ENCODE data around the gene ITPR1. TPM values are rescaled to one million over a fixed set of nuclear protein-coding genes. Genes with fewer than 3 reads are reported as not detected.

The ITPR1 gene
- total RNA-seq, 2 donors from 2014 or later: 119 to 177 TPM

GRCh38 chr3:4823385-4823784, 330.2 kb downstream of the ITPR1 start:
- H3K27me3 Mint-ChIP-seq: no peaks in the 10 kb centered on the region
- H3K4me1 Mint-ChIP-seq (ENCODE audit: low read depth in 2 of 2): peaks cover 75 to 81% of the 10 kb centered on the region in 2 donors
- peaks cover 3% of the 10 kb centered on the region for H3K9me3 Mint-ChIP-seq
- peaks cover 42% of the 10 kb centered on the region for H3K36me3 Mint-ChIP-seq
- H3K27ac Mint-ChIP-seq: peak overlapping the region; percentile 92 to 100
- ATAC-seq (no peak), DNase-seq (ENCODE audit: low spot score) (no peak)
- peak overlapping the region; percentile 84 for H3K4me3 Mint-ChIP-seq

DNA sequence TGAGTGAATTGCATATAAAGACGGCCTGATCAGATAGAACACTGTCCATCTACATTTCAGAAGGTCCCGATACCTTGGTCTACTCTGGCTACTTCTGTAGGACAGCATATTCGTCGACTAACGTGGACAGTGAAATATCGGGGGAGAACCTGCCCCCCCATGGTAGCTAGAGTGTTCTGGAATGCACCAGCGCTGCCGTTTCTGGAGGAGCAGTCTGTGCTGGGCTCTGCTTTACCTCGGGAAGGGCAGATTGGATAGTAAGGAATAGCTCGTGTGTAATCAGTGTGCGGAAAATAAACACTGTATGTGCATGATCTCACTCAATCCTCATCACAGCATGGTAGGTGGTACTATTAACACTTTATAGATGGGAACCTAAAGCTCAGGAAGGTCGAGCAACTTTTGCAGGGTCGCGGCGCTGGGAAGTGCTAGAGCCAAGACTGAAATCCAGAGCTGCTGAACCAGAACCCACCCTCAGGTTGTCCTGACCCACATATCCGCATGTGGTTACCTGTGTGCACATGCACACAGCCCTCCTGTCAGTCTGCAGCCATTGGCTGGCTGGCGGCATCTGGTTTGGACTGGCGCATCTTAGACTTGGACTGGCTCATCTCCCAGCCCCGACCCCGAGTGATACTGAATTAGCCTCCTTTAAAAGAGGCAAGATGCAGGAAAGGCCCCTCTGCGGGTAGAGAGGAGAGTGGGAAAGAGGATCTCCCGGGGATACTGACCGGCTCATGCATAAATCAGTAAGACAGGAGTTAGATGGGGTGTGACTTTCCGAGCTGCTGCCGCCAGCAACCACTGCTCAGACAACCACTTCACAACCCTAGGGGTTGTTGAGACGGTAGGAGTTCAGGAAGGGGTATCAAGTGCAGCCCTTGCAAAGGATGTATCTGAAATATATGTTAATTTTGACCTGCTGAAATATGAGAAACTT, 331.1 kb downstream of the ITPR1 start:
- ATAC-seq (no peak), DNase-seq (ENCODE audit: low spot score) (no peak)
- Mint-ChIP-seq H3K4me1 (ENCODE audit: low read depth in 2 of 2) (peaks cover 83 to 88% of the 10 kb centered on the region in 2 donors), H3K9me3 (peaks cover 3% of the 10 kb centered on the region), H3K27me3 (no peaks in the 10 kb centered on the region), H3K36me3 (peaks cover 43% of the 10 kb centered on the region), H3K4me3 (peak overlapping the region; percentile 84), H3K27ac (peak overlapping the region; percentile 92 to 100)

DNA sequence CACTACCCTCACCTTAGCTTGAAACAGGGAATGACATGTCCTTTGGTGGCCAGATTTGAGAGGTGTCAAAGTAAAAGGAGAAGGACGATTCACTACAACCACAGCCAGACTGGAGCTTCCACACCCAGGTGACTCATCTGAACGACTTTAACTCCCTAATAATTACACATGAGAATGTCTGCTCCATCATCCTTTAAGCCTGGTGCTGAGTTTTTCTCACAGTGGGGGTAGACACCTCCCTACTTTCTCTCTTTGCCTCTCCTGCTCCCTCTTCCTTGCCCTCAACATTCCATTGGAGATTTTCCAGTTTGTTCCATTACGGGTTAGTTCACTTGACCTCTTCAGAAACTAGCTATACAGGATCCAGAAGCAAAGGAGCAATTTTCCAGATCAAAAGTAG, 331.8 kb downstream of the ITPR1 start:
- H3K4me1 Mint-ChIP-seq (ENCODE audit: low read depth in 2 of 2): peaks cover 83 to 88% of the 10 kb centered on the region in 2 donors
- no peaks in the 10 kb centered on the region for H3K27me3 Mint-ChIP-seq
- peak overlapping the region; percentile 92 to 100 for H3K27ac Mint-ChIP-seq
- H3K9me3 Mint-ChIP-seq: peaks cover 3% of the 10 kb centered on the region
- H3K36me3 Mint-ChIP-seq: peaks cover 42% of the 10 kb centered on the region
- peak overlapping the region; percentile 78 for H3K4me3 Mint-ChIP-seq
- DNase-seq (ENCODE audit: low spot score) (no peak), ATAC-seq (no peak)

- no peak for DNase-seq (ENCODE audit: low spot score)
- H3K27me3 Mint-ChIP-seq: no peaks in the 10 kb centered on the region
- peaks cover 87 to 88% of the 10 kb centered on the region in 2 donors for H3K4me1 Mint-ChIP-seq (ENCODE audit: low read depth in 2 of 2)
Observed at GRCh38 chr3:4825436-4826236, 332.5 kb downstream of the ITPR1 start.

DNA sequence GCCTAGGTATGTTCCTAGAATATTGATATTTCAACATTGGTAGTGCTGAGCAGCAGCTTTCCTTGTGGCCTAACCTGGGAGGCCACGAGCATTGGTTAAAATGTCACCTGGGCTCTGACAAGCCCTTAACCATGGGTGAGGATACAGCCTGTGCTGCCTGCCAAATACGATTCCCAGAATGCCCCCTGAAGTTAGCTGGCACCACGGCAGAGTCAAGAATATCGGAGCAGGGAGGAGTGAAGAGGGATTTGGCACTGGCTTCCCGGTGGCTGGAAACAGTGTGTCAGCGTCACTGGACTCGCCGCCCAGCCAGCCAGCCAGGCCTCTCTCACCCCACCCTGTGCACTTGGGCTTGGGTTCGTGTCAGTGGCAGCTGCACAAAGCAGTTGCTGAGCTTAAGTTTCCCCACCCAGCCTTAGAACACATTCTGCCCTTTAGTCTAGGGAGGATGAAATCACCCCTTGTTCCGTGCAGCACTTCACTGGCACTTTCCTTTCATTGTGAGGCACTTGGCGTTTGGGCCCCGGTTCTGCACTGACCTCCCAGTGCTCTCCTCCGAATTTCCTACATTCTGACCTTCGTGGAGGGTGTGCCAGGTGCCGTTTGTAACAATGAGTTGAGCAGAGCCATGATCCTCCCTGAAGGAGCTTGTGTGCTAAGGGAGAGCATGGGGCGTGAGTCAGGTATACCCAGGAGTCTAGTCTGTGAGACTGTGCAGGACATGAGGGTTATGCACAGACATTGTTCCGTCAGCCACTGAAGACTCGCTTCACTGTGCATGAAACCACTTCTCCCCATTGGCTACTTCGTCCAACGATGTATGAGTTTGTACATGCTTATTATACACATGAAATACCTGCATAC, 333.3 kb downstream of the ITPR1 start:
- no peak for ATAC-seq
- H3K4me1 Mint-ChIP-seq (ENCODE audit: low read depth in 2 of 2): peaks cover 90 to 94% of the 10 kb centered on the region in 2 donors
- peaks cover 3% of the 10 kb centered on the region for H3K9me3 Mint-ChIP-seq

More at GRCh38 chr3:4825436-4826236, 332.5 kb downstream of the ITPR1 start:
- Mint-ChIP-seq H3K27ac (peak overlapping the region; percentile 92 to 100), H3K4me3 (peak overlapping the region; percentile 78), H3K36me3 (peaks cover 44% of the 10 kb centered on the region), H3K9me3 (peaks cover 3% of the 10 kb centered on the region)
- no peak for ATAC-seq

DNA sequence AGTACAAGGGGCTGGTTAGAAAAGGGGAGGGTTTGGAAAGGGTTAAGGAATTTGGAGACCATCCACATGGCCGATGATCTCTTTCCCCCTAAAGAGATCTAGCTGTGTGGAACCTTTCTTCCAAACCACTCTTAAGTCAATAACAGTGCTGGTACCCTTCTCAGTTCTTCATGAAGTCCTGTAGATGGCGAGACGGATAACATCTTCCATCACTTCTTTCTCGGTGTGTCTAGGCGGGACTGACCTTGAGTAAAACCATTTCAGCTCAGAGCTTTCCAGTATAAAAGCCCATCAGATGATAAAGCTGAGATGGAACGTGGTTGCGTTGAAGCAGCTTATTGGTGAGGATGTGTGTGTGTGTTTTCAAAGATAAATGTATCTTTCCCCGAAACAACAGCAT, 334.6 kb downstream of the ITPR1 start:
- DNase-seq (ENCODE audit: low spot score): no peak
- peaks cover 44% of the 10 kb centered on the region for H3K36me3 Mint-ChIP-seq
- no peaks in the 10 kb centered on the region for H3K27me3 Mint-ChIP-seq
- peak overlapping the region; percentile 95 for H3K4me3 Mint-ChIP-seq
- ATAC-seq: no peak
- H3K9me3 Mint-ChIP-seq: peaks cover 3% of the 10 kb centered on the region
- peaks cover 86 to 90% of the 10 kb centered on the region in 2 donors for H3K4me1 Mint-ChIP-seq (ENCODE audit: low read depth in 2 of 2)
- H3K27ac Mint-ChIP-seq: peak overlapping the region; percentile 100

More for the DNA sequence above, 333.3 kb downstream of the ITPR1 start:
- Mint-ChIP-seq H3K4me3 (peak overlapping the region; percentile 95), H3K36me3 (peaks cover 49% of the 10 kb centered on the region), H3K27ac (peak overlapping the region; percentile 100), H3K27me3 (no peaks in the 10 kb centered on the region)
- DNase-seq (ENCODE audit: low spot score): no peak

GRCh38 chr3:4828279-4829030, 335.3 kb downstream of the ITPR1 start:
- Mint-ChIP-seq H3K4me3 (peak overlapping the region; percentile 95), H3K9me3 (peaks cover under 1% of the 10 kb centered on the region), H3K27ac (peak overlapping the region; percentile 100), H3K27me3 (no peaks in the 10 kb centered on the region), H3K4me1 (ENCODE audit: low read depth in 2 of 2) (peaks cover 86 to 90% of the 10 kb centered on the region in 2 donors), H3K36me3 (peaks cover 38% of the 10 kb centered on the region)
- ATAC-seq: no peak
- no peak for DNase-seq (ENCODE audit: low spot score)

- Mint-ChIP-seq H3K27ac (peak overlapping the region; percentile 100), H3K4me1 (ENCODE audit: low read depth in 2 of 2) (peaks cover 88 to 90% of the 10 kb centered on the region in 2 donors), H3K4me3 (peak overlapping the region; percentile 95), H3K9me3 (no peaks in the 10 kb centered on the region), H3K36me3 (peaks cover 40% of the 10 kb centered on the region), H3K27me3 (no peaks in the 10 kb centered on the region)
- DNase-seq (ENCODE audit: low spot score): no peak
- ATAC-seq: peak; percentile 7 to 34
Observed at GRCh38 chr3:4829031-4829394, 335.9 kb downstream of the ITPR1 start.

DNA sequence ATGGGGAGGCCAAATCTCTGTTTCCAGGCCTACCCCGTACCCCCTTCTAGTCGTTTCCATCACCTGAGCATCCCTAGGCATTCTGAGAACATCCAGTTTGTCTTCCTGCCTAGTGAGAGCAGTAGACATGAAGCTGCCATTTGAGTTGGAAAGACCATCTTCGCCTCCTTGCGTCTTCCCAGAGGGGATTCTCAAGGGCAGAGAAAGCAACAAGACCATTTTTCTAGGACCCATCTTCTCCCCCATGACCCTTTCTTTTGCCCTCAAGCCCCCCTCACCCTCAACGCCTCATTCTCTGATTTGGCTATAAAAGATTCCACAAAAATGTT, 337.4 kb downstream of the ITPR1 start:
- Mint-ChIP-seq H3K4me1 (ENCODE audit: low read depth in 2 of 2) (peaks cover 85 to 90% of the 10 kb centered on the region in 2 donors), H3K9me3 (no peaks in the 10 kb centered on the region), H3K4me3 (peak overlapping the region; percentile 95), H3K27ac (peak overlapping the region; percentile 100), H3K36me3 (peaks cover 42% of the 10 kb centered on the region), H3K27me3 (no peaks in the 10 kb centered on the region)
- ATAC-seq: no peak
- DNase-seq (ENCODE audit: low spot score): no peak

DNA sequence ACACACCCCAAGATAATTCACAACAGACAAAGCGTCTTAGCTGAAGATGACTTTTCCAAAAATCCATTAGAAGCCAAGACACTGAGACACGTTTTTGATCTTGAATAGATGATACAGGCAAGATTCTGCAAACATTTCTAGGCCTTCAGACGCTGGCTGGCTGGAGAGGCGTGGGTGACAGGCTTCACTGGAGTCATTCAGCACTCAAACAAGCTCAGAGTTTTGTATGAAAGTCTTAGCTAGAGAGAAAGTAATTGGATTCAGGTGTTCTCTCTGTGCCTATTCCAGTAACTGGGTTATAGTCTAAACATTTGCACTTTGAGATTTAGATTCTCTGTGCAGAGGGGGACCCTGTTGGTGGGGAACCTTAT, 338.4 kb downstream of the ITPR1 start:
- DNase-seq (ENCODE audit: low spot score) (no peak), ATAC-seq (peak in 1 of 2 donors; percentile 1)
- no peaks in the 10 kb centered on the region for H3K9me3 Mint-ChIP-seq
- peaks cover 85 to 91% of the 10 kb centered on the region in 2 donors for H3K4me1 Mint-ChIP-seq (ENCODE audit: low read depth in 2 of 2)
- peaks cover 48% of the 10 kb centered on the region for H3K36me3 Mint-ChIP-seq
- no peaks in the 10 kb centered on the region for H3K27me3 Mint-ChIP-seq
- H3K4me3 Mint-ChIP-seq: peak overlapping the region; percentile 95
- peak overlapping the region; percentile 100 for H3K27ac Mint-ChIP-seq

- Mint-ChIP-seq H3K36me3 (peaks cover 43% of the 10 kb centered on the region), H3K27me3 (no peaks in the 10 kb centered on the region), H3K27ac (peak overlapping the region; percentile 100), H3K4me3 (peak overlapping the region; percentile 81), H3K4me1 (ENCODE audit: low read depth in 2 of 2) (peaks cover 84 to 90% of the 10 kb centered on the region in 2 donors), H3K9me3 (no peaks in the 10 kb centered on the region)
- DNase-seq (ENCODE audit: low spot score): no peak
- no peak for ATAC-seq
Observed at GRCh38 chr3:4833471-4833870, 340.3 kb downstream of the ITPR1 start.

GRCh38 chr3:4834403-4834866, 341.3 kb downstream of the ITPR1 start:
- peaks cover 80 to 86% of the 10 kb centered on the region in 2 donors for H3K4me1 Mint-ChIP-seq (ENCODE audit: low read depth in 2 of 2)
- H3K27me3 Mint-ChIP-seq: no peaks in the 10 kb centered on the region
- peaks cover 39% of the 10 kb centered on the region for H3K36me3 Mint-ChIP-seq
- peak; percentile 81 for ATAC-seq
- peak; percentile 93 for DNase-seq (ENCODE audit: low spot score)
- H3K9me3 Mint-ChIP-seq: no peaks in the 10 kb centered on the region
- H3K4me3 Mint-ChIP-seq: peak overlapping the region; percentile 81
- peak overlapping the region; percentile 100 for H3K27ac Mint-ChIP-seq
